ENCODE results near the gene WDR74.
"Not testable (repeated sequence)": the region's sequence is repeated elsewhere in the genome, so short reads cannot be mapped to it uniquely, and the experiment has no call there.

The WDR74 gene

DNA sequence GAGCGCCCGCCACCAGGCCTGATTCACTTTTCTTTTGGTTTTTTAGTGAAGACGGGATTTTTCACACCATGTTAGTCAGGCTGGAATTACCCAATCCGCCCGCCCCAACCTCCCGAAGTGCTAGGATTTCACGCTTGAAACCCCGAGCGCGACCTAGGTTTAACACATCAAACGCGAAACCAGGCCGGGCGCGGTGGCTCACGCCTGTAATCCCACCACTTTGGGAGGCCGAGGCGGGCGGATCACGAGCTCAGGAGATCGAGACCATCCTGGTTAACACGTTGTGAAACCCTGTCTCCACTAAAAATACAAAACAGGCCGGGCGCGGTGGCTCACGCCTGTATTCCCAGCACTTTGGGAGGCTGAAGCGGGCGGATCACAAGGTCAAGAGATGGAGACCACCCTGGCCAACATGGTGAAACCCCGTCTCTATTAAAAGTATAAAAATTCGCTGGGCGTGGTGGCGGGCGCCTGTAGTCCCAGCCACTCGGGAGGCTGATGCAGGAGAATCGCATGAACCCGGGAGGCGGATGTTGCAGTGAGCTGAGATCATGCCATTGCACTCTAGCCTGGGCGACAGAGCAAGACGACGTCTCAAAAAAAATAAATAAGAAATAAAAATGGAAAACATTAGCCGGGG is 1.5 kb upstream of the WDR74 start:
- peak; percentile 49 for DNase-seq

DNA sequence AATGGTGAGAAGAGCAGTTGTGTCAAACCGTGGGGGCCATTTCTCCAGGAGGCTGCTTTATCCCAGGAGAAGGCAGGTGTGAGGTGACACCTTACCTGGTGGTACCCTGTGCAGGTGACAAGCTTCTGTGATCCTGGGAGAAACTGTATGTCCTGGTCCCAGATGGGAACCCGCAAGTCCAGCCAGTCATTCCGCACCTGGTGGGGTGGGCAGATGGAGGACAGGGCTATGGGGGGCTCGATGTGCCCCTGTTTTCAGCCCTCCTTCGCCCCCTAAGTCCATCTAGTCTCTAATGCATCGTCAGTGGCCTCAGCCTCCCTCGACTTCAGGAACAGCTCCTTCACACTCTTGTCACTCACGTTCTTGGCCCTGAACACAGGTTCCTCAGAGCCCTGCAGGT is 4.1 kb downstream of the WDR74 start:
- no peak for DNase-seq

DNA sequence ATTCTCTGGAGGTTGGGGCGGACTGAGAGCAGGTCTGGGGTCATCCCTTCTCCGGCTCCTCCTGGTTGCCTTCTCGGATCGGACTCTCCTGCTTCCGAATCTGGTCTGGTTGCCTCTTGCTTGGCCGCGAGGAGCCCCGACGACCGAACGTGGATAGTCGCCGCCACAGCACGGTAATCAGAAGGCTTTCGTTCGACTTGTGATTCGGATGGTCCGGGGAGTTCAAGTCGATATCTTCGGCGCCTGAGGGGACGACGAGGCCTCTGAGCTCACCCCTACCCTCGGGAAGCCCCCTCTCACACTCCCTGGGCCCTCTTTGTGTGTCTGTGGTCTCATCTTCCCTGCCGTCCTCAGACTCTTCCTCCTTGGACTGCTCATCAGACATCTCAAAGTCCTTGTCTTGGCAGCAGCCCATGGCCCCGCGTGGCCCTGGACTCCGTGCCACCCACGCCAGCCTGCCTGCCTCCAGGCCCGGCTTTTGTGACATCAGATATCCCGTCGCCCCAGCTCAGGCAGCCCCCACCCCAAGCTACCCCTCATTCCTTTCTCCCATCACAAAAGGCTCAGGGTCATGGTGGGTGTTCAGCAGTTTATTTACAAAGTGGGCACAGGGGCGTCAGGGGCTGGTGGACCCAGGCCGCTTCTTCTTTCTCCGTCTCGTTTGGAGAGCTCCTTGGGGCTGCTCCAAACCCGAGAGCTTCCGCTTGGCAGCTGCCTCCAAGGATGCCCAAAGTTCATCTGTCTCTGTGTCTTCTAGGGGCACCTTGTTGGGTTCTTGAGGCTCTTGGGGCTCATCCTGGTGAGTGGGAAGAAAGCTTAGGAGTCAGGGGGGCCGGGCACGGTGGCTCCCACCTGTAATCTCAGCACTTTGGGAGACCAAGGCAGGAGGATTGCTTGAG is 6.8 kb downstream of the WDR74 start, which contains the start of gene TEX54:
Gene TEX54, minus strand, starts transcription at position 506 of the 899 bp plus-strand sequence.
- DNase-seq, result no peak

DNA sequence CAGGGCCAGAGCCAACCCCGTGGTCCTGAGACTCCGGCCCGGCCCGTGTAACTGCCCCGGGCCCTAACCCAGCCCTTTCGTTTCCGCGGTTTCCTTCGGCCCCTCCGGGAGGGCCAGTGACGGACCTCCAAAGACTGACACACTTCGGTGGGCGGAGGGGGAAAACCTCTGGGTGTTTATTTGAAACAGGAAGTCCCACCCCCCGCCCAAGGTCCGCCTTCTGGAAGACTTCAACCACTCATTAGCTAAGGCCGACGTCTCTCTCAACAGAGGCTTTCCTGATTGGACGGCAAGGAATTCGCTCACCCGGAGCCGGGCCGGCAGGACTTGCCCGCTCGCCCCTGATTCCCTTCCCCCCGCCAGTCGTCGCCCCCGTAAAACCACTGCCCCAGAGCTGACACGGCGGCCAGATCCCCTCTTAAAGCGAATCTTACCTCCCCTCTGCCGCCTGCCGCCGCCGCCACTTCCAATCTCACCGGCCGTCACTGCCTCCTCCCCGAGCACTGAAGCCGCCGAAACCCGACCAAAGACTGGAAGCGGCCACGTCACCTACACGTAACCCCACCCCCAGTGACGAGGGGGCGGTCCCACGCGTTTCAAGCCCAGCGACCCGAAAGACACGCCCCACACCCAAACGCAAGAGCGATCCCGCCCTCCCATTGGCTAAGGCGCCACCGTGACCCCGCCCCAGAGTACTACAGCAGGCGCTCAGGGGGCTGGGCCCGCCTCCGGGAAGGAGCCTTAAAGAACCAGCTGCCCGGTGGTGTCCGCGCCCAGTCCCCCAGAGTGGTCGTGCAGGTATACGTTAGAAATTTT is 7.7 kb downstream of the WDR74 start, which contains the start of gene STX5:
Gene STX5, minus strand, starts transcription at position 532 of the 816 bp plus-strand sequence. CDS start 808 bp downstream, outside the sequence.
- DNase-seq, result peak; percentile 90

DNA sequence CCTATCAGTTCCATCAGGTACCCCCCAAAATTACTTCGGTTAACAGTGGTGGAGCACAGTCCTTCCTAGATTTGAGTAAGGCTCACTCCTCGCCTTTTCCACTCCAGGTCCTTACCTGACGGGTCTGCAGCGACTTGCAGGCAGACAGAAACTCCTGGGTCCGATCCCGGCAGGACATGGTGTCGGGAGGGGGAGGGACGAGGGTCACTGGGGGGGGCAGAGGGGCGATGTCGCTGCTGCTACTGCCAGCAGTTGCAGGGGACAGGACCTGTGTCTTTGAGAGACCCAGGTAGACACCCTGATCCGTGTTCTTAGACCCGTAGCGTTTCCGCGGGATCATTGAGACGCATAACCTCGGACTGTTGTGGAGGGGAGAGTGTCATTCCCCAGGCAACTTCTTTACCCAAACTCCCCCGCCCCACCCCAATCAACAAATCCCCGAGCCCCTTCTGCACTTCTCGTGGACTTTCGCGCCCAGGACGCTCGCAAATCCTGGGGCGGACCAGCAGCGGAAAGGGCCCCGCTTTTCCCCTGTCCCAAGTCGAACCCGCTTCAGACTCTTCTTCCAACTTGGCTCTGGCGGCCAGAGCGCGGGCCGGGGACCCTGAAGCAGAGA is 8.4 kb downstream of the WDR74 start:
- DNase-seq, result no peak

DNA sequence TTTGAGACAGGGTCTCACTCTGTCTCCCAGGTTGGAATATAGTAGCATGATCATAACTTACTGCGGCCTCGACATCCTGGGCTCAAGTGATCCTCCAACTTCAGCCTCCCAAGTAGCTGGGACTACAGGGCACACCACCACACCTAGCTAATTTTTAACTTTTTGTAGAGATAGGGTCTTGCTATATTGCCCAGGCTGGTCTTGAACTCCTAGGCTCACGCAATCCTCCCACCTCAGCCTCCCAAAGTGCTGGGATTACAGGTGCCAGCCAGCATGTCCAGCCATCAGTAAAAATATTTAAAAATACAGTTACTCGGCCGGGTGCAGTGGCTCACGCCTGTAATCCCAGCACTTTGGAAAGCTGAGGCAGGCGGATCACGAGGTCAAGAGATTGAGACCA is 11.3 kb downstream of the WDR74 start:
- DNase-seq, result not testable (repeated sequence)

DNA sequence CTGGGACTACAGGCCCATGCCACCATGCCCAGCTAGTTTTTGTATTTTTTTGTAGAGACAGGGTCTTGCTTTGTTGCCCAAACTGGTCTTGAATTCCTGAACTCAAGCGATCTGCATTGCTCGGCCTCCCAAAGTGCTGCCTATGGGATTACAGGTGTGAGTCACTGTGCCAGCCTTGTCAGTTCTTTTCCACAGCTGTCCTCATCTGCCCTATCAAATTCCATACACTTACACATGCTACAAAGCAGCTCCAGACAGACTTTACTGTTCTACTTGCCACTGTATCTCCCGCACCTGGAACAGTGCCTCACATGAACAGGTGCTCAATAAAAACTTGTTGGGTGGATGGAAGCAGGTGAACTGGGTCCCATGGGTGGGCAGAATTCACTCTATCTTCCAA is 15.7 kb downstream of the WDR74 start:
- DNase-seq, result no peak

DNA sequence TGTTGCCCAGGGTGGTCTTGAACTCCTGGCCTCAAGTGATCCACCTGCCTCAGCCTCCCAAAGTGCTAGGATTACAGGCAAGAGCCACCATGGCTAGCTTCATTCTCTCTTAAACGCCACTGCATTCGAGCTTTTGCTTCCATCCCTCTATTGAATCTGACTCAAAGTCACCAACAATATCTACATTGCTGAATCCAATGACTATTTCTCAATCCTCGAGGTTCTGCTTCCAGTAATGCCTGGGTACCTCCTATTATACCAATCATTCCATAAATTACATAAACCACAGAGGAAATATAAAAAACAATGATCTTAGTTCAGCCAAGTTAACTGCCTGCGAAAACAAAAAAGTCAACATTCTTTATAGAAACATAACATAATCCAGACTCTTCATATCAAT is 22.3 kb downstream of the WDR74 start:
- DNase-seq, result no peak

DNA sequence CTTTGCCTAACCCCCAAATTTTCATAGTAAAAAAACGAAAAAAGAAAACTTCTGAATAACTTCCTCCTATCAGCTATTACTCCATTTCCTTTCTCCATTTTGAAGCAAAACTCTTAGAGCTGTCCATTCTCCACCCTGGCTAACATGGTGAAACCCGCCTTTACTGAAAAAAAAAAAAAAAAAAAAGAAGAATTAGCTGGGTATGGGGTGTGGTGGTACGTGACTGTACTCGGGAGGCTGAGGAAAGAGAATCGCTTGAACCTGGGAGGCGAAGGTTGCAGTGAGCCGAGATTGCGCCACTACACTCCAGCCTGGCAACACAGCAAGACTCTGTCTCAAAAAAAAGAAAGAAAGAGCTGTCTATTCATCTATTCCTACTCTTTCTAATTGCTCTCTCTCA is 22.8 kb downstream of the WDR74 start:
- DNase-seq, result no peak

DNA sequence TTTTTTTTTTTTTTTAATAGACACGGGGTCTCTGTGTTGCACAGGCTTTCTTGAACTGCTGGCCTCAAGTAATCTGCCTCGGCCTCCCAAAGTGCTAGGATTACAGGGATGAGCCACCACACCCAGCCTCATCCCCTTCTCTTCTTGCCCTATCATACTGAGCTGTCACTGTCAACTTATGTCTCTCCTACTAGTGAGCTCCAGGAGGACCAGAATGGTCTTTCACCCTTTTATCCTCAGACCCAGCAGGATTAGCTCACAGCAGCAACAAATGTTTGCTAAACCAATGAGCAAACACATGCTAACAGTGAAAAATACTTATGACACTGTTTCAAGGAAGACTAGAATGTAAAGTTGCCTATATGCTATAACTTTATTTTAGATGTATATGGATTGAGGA is 27.7 kb downstream of the WDR74 start:
- DNase-seq, result no peak

DNA sequence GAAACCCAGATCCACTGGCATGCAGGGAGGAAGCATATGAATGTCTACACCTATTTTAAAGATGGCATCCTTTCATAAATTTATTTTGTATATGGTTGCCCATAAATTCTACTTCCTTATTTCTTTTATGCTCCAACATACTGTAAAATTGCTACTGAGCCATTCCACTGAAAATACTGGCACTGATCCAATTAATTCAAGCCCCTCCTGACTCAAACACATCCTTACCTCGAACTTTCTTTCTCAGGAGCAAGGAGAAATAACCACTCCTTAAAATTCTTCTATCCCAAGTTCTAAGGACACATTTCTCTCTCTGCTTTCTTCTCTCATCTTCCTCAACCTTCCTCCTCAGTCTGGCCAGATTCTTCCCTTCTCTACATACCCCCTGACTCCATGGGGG is 28.6 kb downstream of the WDR74 start:
- no peak for DNase-seq

DNA sequence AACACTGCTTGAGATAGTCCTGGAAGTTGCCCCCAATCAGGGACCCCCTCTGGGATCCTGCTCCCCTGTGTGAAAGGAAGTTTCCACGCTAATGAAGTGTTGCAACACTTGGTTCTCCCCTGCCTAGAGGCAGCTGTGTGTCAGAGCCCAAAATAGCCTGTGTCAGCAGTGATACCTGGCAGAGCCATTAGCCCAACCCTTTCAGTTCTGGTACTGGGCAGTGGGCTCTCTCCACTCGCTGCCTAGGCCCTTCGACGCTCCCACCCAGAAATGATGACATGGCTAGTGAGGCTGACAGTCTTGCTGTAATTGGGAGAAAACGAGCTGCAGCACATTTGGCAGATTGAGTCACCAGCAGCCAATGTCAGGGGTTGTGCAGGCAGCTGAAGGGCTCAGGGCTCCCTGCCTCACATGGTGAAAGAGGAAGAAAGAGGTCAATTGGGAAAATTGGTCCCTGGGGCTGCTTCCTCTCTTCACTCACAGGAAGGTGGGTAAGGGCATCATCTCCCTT is 32.7 kb downstream of the WDR74 start:
- DNase-seq, result no peak

DNA sequence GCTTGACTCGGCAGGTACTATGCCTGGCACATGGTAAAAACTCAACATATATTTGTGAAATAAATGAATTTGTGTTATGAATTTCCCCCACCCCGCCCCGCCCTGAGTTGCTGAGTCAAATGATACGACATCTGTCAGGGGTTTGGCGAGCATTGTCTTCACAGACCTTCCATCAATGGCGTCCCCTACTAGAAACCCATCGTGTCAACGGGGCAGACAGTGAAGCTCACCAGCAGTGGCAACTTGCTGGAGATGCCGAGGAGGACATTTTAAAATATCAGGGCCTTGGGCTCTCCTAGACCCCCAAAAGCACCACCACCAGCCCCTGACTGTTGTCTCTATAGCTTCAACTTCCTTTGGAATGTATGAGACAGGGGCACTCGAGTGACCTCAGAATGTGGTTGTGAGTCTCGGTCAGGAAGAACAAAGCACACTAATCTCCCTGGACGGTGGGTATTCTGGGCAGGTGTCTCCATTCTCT is 33.4 kb downstream of the WDR74 start:
- DNase-seq, result no peak

DNA sequence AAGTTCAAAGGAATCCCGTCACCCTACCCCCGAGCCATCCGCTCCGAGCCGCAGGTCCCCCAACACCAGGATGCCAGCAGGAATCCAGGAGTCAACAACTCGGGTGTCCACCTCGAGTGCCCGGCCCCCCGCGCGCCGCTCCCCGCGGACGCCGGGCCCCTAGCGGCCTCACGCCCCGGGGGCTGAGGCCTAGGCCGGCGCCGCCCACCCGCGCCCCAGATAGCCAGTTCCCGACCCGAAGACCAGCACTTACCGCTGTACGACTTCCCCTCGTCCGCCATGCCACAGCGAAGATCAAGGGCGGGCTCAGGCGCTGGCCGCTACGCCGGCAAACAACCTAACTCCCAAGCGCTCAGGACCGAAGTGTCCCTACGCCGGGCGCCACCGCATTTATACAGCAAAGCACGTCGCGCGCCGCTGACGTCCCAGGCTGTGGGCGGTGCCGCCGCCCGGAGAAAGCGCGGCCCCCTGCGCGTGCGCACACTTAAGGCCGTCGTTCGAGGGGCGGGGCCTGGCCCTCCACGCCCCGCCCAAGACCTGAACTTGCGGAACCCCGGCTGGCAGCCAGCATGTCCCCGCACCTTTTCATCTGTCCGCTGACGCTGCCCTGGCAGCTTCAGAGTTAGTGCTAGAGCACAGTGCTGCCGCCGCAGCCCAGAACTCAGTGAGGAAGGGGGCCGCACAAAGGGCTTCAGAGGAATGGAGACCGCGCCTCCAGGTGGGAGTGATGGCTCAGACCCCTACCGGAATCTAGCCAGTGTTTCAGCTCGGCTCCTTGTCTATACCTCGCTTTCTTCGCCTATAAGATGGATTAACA is 34.1 kb downstream of the WDR74 start, which contains the start of gene NXF1:
Gene NXF1, minus strand, starts transcription at position 365 of the 817 bp plus-strand sequence. Its CDS starts 84 bp downstream, at position 281.
- peak; percentile 84 for DNase-seq

DNA sequence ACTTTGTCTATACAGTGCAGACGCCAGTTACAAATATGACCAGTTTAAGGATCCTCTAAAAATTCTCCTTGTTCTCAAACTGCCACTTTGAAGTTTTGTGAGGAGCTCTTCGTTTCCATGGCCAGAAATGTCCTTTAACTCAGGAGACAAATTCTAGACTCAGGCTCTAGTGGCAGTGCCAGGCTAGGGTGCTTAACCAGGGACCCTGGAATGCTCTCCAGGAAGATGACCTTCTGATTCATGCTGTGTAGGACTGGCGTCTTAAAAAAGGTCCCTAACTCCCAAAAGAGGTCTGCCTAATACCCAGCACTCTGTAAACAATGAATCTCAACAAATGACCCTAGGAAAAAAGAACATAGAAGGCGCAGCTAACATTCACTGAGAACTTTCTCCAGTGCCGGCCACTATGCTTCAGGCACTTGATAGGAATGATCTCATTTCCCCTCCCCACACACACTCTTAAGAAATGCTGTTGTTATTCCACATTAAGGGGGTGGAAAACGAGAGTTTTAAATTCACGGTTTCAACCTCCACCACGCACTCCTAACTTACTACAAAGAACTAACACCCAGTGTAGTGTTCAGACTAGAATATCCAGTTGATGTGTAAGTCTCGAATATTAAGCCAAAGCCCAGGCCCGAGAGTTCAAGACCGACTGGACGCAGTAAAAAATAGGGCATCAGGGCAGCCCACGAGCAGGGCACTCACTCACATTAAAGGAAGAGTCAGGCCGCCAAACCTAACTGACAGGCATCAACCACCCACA is 34.9 kb downstream of the WDR74 start:
- no peak for DNase-seq

DNA sequence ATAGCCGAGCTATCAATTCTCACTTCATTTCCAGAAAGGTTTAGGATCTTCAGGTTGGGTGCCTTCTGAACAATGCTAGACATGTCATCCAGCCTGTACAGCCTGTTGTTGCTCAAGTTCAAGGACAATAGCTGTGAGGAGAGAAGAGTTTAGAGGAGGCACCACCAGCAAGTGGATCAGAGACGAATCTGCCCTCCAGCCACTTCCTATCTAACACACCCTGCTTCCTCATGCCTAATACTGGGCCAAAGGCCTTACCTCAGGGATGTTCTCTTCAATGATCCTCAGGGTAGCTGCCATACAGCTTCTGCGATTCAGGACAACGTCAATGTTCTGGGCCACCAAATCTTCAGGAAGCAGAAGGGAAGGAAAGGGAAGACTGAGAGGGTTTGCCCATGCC is 38.3 kb downstream of the WDR74 start:
- no peak for DNase-seq

DNA sequence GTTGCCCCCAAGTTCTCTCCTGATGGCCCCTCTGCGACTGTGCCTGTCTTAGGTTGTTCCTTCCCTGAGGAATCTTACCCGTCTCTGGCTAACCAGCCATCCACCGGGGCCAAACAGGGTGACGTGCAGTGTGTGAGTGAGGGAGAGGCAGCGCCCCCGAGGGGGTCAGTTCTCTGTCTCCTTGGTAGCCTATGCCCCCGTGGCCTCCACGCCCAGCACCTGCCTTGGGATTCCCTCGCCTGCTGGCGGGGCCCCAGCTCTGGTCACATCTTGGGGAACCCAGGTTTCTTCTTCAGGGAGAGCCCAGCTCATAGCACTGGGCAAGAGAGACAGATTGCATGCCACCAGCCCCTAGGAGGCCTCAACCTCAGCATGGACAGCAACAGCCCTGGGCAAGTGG is 39.9 kb downstream of the WDR74 start:
- no peak for DNase-seq

DNA sequence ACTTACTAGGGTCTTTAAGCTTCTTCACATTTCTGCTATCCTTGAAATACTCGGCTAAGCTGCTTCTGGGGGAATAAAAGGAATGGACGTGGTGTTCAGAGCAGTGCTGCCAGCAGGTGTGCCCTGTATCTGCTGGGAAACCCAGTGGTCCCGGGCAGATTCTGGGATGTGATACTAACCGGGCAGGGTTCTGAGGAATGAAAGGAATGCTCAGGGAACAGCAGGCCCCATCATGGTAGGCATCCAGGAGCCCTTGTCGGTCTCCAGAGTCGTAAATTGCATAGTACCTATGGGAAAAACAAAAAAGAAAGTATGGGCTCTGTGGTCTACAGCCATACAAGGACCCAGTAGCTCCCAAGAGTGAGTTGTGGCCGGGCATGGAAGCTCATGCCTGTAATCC is 43.1 kb downstream of the WDR74 start:
- DNase-seq, result no peak

DNA sequence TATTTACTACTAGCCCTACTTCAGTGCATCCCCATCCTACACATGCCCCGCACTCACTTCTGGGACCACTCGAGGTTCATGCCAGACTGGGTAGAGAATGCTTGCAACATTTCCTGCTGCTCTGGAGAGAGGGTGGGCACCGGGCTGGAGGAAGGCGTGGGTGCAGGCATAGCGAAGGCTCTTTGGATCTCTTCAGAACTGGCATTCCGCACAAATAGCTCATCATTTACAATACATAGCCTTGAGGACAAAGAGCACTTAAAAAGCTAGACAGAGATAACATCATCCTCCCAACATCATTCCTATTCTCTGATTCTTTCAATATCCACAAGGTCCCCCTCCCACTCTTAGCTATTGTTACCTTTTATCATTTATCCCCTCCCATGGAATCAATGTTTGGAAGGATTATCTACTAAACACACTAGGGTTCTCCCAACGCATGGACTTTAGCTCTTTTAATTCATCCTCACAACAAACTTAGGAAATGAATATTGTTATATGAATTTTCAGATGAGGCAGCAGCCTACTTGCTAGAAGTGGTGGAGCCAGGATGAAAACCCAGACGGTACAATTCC is 45.1 kb downstream of the WDR74 start:
- no peak for DNase-seq

DNA sequence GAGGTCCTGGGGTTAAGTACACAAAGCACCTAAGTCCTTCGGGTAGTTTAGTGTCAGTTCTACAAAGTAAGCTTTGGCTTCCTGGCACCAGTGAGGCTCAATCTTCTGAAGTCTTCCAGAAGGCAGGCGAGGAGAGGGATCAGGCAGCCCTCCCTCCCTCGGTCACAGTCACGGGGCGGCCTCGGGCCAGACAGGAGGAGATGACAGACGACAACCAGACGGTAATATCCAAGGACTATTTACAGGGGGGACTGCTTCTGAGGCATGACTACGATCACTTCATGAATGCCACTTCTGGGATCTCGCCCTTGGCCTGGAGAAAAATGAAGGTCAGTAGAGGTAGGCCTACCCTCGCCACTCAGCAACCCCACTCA is 47.2 kb downstream of the WDR74 start:
- no peak for DNase-seq

All from DMS153 (cell line).